Ovary (tissue), 9 donors: ENCODE measurements around the gene DISP2. TPM values are rescaled to one million over a fixed set of nuclear protein-coding genes. Genes with fewer than 3 reads are reported as not detected.

Source experiments
- DNase-seq, 5 donors: peaks; one replicate each; pipeline ENCODE4 v3.0.0-alpha.2; 2019 to 2020
- H3K27ac ChIP-seq, 2 donors: fragments of 200-600 bp; one replicate each; pipeline versions ENCODE4 v1.5.1 to v1.8.0; 2019 to 2022
- H3K27me3 ChIP-seq: fragments of 200-600 bp; one replicate; pipeline ENCODE4 v1.8.0; 2022
- H3K36me3 ChIP-seq: fragments of 200-600 bp; sonication (generic); one replicate; pipeline ENCODE4 v1.5.1; 2019
- H3K4me1 ChIP-seq: one replicate; pipeline ENCODE4 v1.8.1; 2013; ENCODE audit warnings: mild to moderate bottlenecking, moderate library complexity; ENCODE audit not compliant: insufficient read depth
- H3K4me3 ChIP-seq: fragments of 200-600 bp; sonication (generic); one replicate; pipeline ENCODE4 v1.5.1; 2017
- H3K9me3 ChIP-seq, 2 donors: fragments of 200-600 bp in 1 of 2; sonication (generic) in 1 of 2; one replicate each; pipeline versions ENCODE4 v1.5.1 to v1.8.1; 2013 to 2019; ENCODE audit warnings: mild to moderate bottlenecking in 1 of 2, moderate library complexity in 1 of 2
- CTCF ChIP-seq, 3 donors: fragments of 450-650 bp in 2 of 3; fragments of 200-600 bp in 1 of 3; IDR thresholded peaks; one replicate each; pipeline versions ENCODE4 v1.5.1 to v1.8.0; 2016 to 2022; ENCODE audit warnings: antibody characterized with exemption in 3 of 3, mild to moderate bottlenecking in 1 of 3
- EP300 ChIP-seq: sonication (generic); formaldehyde crosslinking; IDR thresholded peaks from one replicate; pipeline ENCODE4 v1.6.1; 2017; ENCODE audit warnings: antibody characterized with exemption
- POLR2A ChIP-seq: fragments of 450-650 bp; IDR thresholded peaks from one replicate; pipeline ENCODE4 v1.6.1; 2017; ENCODE audit warnings: antibody characterized with exemption, mild to moderate bottlenecking, moderate library complexity
- WGBS, 3 donors: extraction: QIAGEN DNeasy Blood & Tissue Kit in 1 of 3; methylation state at CpG; one replicate each; pipeline versions ENCODE4 v1.1.5 to v1.1.7; 2013 to 2017; 5-methylcytosine and 5-hydroxymethylcytosine counted together
- intact Hi-C, 4 donors: fragments of 100-400 bp; cut with DNase I; formaldehyde crosslinking; loops; one replicate each; pipeline versions ENCODE4 v1.11.0 to v1.15.1; 2022 to 2023
- polyA plus RNA-seq, 2 donors: library from polyadenylated mRNA; stranded (reverse); fragments of 200-250 nt in 1 of 2; fragments of 350-450 nt in 1 of 2; fragmentation: Illumina TruSeq in 1 of 2; extraction: RNeasy Lipid Tissue Mini Kit (QIAGEN cat#74804) in 1 of 2; gene quantifications; one replicate each; pipeline ENCODE4 v1.2.3, GENCODE V29; 2013 to 2014
- total RNA-seq, 7 donors: library from RNA; depleted of rRNA in 2 of 7; stranded (reverse); fragments of >200 nt in 2 of 7; fragmentation: NEBNext Ultra II Directional in 3 of 7; extraction: Animal tissue kit (Norgen Biotek cat#: 25700) in 3 of 7; gene quantifications; one replicate each; pipeline versions ENCODE4 v1.1.0 to v1.2.4, GENCODE V29; 2016 to 2023
- donor health status: DM: no; HTN: no; CAD: no; lungs with moderate emphysema.
- donor health status: DM: no; HTN: no; CAD: no.
- donor health status: Bipolar disorder and iron deficiency.
- donor health status: DM: yes; HTN: yes; CAD: no.
- donor health status: DM: no; HTN: no; CAD: no.
- donor health status: DM: yes; HTN: yes; CAD: no.

Gene DISP2
- total and polyA plus RNA-seq, 9 donors: 0.48 to 12.9 (median 1.9) TPM; not detected in 2

- TF ChIP-seq CTCF (IDR thresholded peaks at IDR 0.05) (no peak), EP300 (no peak), POLR2A (no peak)
- DNase-seq: no peak
- 38 to 66% (median 44%) methylated on average over 2 of the region's 2 CpGs for WGBS, 3 donors
- intact Hi-C loops: no loop called here
- H3K4me3 ChIP-seq: no peak overlapping the region
- no peak overlapping the region for H3K27ac ChIP-seq
- no peaks in the 10 kb centered on the region for H3K27me3 ChIP-seq
- no peaks in the 10 kb centered on the region for H3K9me3 ChIP-seq
- H3K4me1 ChIP-seq: peaks cover 2% of the 10 kb centered on the region
- H3K36me3 ChIP-seq: no peaks in the 10 kb centered on the region
Observed at GRCh38 chr15:40372981-40373380, 15.0 kb downstream of the DISP2 start.

GRCh38 chr15:40377606-40378005 is 19.6 kb downstream of the DISP2 start:
- no peak for DNase-seq
- H3K36me3 ChIP-seq: no peaks in the 10 kb centered on the region
- H3K27ac ChIP-seq: no peak overlapping the region
- no peaks in the 10 kb centered on the region for H3K9me3 ChIP-seq
- H3K27me3 ChIP-seq: no peaks in the 10 kb centered on the region
- TF ChIP-seq CTCF (IDR thresholded peaks at IDR 0.05) (no peak), EP300 (no peak), POLR2A (no peak)
- no peak overlapping the region for H3K4me3 ChIP-seq
- intact Hi-C loops: no loop called here
- WGBS, 3 donors: 77% methylated on average over 3 of the region's 3 CpGs
- peaks cover 1% of the 10 kb centered on the region for H3K4me1 ChIP-seq

GRCh38 chr15:40379374-40379773 is 21.4 kb downstream of the DISP2 start:
- no peak overlapping the region for H3K4me3 ChIP-seq
- no peak for TF ChIP-seq CTCF (IDR thresholded peaks at IDR 0.05)
- TF ChIP-seq EP300: no peak
- TF ChIP-seq POLR2A: no peak
- H3K27me3 ChIP-seq: no peaks in the 10 kb centered on the region
- DNase-seq: no peak
- no peak overlapping the region for H3K27ac ChIP-seq
- intact Hi-C loops: no loop called here
- H3K9me3 ChIP-seq: no peaks in the 10 kb centered on the region
- peaks cover 1% of the 10 kb centered on the region for H3K4me1 ChIP-seq
- no peaks in the 10 kb centered on the region for H3K36me3 ChIP-seq
- 32 to 56% (median 45%) methylated on average over 4 of the region's 4 CpGs for WGBS, 3 donors

- no peak overlapping the region for H3K27ac ChIP-seq
- intact Hi-C loops: no loop called here
- DNase-seq: peak in 1 of 5 donors; percentile 42
- H3K27me3 ChIP-seq: no peaks in the 10 kb centered on the region
- H3K4me3 ChIP-seq: no peak overlapping the region
- H3K9me3 ChIP-seq: no peaks in the 10 kb centered on the region
- 0 to 5% (median 1%) methylated on average over 4 of the region's 4 CpGs for WGBS, 3 donors
- H3K36me3 ChIP-seq: no peaks in the 10 kb centered on the region
- H3K4me1 ChIP-seq: peaks cover 1% of the 10 kb centered on the region
- TF ChIP-seq POLR2A (no peak), CTCF (IDR thresholded peaks at IDR 0.05) (no peak), EP300 (no peak)
Observed at GRCh38 chr15:40379853-40380252, 21.8 kb downstream of the DISP2 start.

GRCh38 chr15:40380636-40381035 is 22.6 kb downstream of the DISP2 start:
- Histone ChIP-seq H3K36me3 (no peaks in the 10 kb centered on the region), H3K4me3 (no peak overlapping the region), H3K9me3 (no peaks in the 10 kb centered on the region), H3K4me1 (peaks cover 1% of the 10 kb centered on the region), H3K27ac (no peak overlapping the region), H3K27me3 (no peaks in the 10 kb centered on the region)
- no peak for DNase-seq
- intact Hi-C loops: no loop called here
- 95 to 97% (median 96%) methylated on average over 10 of the region's 10 CpGs for WGBS, 3 donors
- no peak for TF ChIP-seq EP300
- no peak for TF ChIP-seq CTCF (IDR thresholded peaks at IDR 0.05)
- no peak for TF ChIP-seq POLR2A
